ENCODE results near the gene ZNF652. TPM values are rescaled to one million over a fixed set of nuclear protein-coding genes. Genes with fewer than 3 reads are reported as not detected.

The ZNF652 gene
- total RNA-seq, 2 experiments from 2014 or later, result 43.6 to 47.7 TPM

DNA sequence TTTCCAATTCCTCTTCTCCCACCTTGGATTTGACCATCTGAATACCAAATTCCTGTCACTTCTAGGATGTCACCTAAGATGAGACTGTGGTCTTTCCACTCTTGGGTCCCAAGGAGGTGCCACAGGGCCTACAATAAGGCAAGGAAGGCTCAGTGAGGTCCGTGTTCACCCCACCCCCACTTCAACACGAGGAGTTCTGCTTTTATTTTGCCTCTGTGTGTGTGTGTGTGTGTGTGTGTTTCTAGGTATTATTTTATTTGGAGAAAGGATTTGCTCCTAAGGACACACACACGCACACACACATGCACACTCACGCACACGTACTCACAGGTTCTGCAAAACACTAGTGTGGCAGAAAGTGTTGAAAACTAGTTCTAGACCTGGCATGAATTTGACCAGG, 106.9 kb downstream of the ZNF652 start:
- Mint-ChIP-seq H3K27me3 (peaks cover 16% of the 10 kb centered on the region), H3K4me3 (no peak overlapping the region), H3K36me3 (no peaks in the 10 kb centered on the region), H3K9me3 (no peaks in the 10 kb centered on the region), H3K4me1 (peaks cover 2% of the 10 kb centered on the region), H3K27ac (no peak overlapping the region)
- ATAC-seq (ENCODE audit: low read depth) (no peak), DNase-seq (no peak)
- POLR2A ChIA-PET, result no interaction called here

DNA sequence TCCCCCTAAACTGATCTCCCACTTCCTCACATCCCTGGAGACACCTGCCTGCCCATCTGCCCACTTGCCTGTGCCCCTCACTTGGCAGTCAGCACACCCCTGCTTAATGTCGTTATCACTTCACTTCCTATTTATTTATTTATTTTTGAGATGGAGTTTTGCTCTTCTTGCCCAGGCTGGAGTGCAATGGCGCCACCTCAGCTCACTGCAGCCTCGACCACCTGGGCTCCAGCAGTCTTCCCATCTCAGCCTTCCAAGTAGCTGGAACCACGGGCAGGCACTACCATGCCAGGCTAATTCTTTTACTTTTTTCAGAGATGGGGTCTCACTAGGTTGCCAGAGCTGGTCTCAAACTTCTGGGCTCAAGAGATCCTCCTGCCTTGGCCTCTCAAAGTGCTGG, 108.0 kb downstream of the ZNF652 start:
- no peaks in the 10 kb centered on the region for H3K9me3 Mint-ChIP-seq
- H3K4me3 Mint-ChIP-seq, result no peak overlapping the region
- ATAC-seq (ENCODE audit: low read depth) (no peak), DNase-seq (no peak)
- H3K27ac Mint-ChIP-seq, result no peak overlapping the region
- POLR2A ChIA-PET, result no interaction called here
- H3K27me3 Mint-ChIP-seq, result peaks cover 16% of the 10 kb centered on the region
- no peaks in the 10 kb centered on the region for H3K4me1 Mint-ChIP-seq
- H3K36me3 Mint-ChIP-seq, result no peaks in the 10 kb centered on the region

DNA sequence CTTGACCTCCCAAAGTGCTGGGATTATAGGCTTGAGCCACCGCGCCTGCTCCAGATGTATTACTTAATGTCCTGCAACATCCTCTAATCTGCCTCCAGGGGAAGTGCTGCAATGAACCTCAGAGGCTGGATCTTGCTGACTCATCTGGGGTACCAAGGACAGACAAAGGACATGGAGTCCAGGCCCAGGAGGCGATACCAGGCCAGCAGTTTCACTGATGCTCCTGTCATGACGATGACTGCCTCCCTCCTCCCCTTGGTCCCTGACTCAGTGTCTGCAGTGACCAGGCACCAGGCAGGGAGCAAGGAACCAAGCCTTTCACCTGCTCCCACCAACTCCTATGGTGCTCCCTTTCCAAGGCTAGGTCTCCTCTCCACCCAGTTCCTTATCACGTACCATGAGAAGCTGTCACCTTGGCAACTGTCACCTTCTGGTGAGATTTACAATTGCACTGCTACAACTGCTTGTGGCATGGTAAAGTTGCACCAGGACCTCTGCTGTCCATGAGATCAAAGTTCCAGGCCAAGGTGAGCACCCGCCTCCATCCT, 109.8 kb downstream of the ZNF652 start:
- no peak overlapping the region for H3K27ac Mint-ChIP-seq
- peaks cover 14% of the 10 kb centered on the region for H3K27me3 Mint-ChIP-seq
- DNase-seq (no peak), ATAC-seq (ENCODE audit: low read depth) (no peak)
- no peak overlapping the region for H3K4me3 Mint-ChIP-seq
- POLR2A ChIA-PET, result no interaction called here
- H3K4me1 Mint-ChIP-seq, result no peaks in the 10 kb centered on the region
- no peaks in the 10 kb centered on the region for H3K9me3 Mint-ChIP-seq
- H3K36me3 Mint-ChIP-seq, result no peaks in the 10 kb centered on the region

DNA sequence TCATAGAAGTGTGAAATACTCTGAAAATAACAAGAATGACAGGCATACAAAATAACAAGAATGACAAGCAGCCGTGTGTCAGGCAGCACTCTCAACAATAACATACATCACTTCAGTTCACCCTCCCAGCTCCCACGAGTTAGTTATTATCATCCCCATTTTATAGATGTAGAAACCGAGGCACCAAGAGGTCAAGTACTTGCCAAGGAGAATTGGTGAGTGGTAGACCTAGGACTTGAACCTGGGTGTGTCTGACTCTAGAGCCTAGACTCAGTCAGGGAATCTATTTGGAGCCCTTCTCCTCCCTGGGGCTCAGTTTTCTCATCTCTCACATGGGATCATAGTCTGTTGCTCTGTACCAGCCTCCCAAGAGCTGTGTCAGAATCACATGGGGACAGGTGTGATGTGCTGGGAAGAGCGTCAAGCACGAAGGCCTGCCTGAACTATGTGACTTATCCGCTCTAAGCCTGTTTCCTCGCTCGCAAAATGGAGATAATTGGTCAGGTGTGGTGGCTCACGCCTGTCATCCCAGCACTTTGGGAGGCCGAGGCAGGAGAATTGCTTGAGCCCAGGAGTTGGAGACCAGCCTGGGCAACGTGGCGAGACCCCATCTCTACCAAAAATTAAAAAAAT, 112.0 kb downstream of the ZNF652 start:
- H3K4me1 Mint-ChIP-seq, result no peaks in the 10 kb centered on the region
- H3K4me3 Mint-ChIP-seq, result no peak overlapping the region
- POLR2A ChIA-PET, result no interaction called here
- H3K9me3 Mint-ChIP-seq, result no peaks in the 10 kb centered on the region
- ATAC-seq (ENCODE audit: low read depth) (no peak), DNase-seq (no peak)
- no peaks in the 10 kb centered on the region for H3K36me3 Mint-ChIP-seq
- H3K27me3 Mint-ChIP-seq, result peaks cover 11% of the 10 kb centered on the region
- H3K27ac Mint-ChIP-seq, result no peak overlapping the region

DNA sequence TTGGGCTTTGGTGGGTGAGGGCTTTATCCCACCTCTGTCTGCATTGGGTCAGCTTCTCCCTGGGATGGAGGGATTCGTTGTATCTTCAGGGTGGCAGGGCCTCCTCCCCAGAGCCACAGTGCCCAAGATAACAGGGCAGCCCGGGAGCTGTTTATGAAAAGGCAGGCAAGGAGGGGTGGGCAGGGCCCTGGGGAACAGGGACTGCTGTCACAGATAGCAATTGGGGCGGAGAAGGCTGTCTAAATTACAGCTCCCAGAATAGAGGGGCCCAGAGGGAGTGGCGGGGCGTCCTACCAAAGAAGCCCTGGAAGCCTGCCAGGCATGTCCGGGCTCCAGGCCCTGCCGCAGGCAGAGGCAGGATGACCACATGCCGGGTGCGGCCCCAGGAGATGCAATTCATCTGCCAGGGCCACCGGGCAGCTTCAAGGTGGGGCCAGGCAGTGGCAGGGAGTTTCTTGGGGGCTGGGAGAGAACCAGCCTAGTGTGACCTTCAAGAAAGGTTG, 112.7 kb downstream of the ZNF652 start:
- H3K27me3 Mint-ChIP-seq, result peaks cover 12% of the 10 kb centered on the region
- ATAC-seq (ENCODE audit: low read depth) (no peak), DNase-seq (no peak)
- POLR2A ChIA-PET, result no interaction called here
- H3K36me3 Mint-ChIP-seq, result no peaks in the 10 kb centered on the region
- H3K9me3 Mint-ChIP-seq, result no peaks in the 10 kb centered on the region
- no peaks in the 10 kb centered on the region for H3K4me1 Mint-ChIP-seq
- no peak overlapping the region for H3K4me3 Mint-ChIP-seq
- H3K27ac Mint-ChIP-seq, result no peak overlapping the region

DNA sequence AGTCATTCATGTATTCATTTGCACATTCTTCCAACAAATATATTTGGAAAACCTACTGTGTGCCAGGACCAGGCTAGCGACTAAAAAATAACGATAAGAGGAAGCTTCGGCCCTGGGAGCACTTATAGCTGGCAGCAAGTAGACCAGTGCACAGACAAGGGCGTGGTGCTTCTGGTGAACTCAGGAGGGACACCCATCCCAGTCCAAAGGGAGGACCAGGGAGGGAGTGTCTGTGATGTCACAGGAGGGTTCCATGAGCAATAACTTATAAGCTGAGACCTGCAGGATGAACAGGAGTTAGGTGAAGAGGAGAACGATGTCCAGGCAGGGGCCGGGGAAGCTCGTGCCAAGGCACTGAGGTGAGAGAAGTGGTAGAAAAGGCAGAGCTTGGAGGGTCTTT, 114.1 kb downstream of the ZNF652 start:
- POLR2A ChIA-PET, result no interaction called here
- H3K27ac Mint-ChIP-seq, result no peak overlapping the region
- ATAC-seq (ENCODE audit: low read depth), result no peak
- peaks cover 13% of the 10 kb centered on the region for H3K27me3 Mint-ChIP-seq
- H3K9me3 Mint-ChIP-seq, result no peaks in the 10 kb centered on the region
- no peaks in the 10 kb centered on the region for H3K4me1 Mint-ChIP-seq
- DNase-seq, result no peak
- H3K4me3 Mint-ChIP-seq, result no peak overlapping the region
- H3K36me3 Mint-ChIP-seq, result no peaks in the 10 kb centered on the region

DNA sequence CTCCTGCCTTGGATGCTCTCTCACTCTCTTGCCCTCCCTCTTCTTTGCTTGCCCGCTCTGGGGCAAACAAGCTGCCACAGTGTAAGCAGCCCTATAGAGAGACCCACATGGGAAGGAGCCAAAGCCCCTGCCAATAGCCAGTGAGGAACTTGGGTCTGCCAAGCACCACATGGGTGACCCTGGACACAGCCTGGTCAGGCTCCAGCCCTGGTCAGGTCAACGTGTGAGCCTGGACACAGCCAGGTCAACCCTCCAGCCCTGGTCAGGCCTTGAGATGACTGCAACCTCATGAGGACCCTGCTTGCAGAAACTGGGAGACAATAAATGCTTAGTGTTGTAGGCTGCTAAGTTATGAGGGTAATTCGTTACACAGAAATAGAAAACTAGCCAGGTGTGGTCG, 117.2 kb downstream of the ZNF652 start:
- no peak for ATAC-seq (ENCODE audit: low read depth)
- no peaks in the 10 kb centered on the region for H3K9me3 Mint-ChIP-seq
- H3K4me3 Mint-ChIP-seq, result no peak overlapping the region
- H3K36me3 Mint-ChIP-seq, result no peaks in the 10 kb centered on the region
- no peak overlapping the region for H3K27ac Mint-ChIP-seq
- no peaks in the 10 kb centered on the region for H3K4me1 Mint-ChIP-seq
- POLR2A ChIA-PET, result no interaction called here
- H3K27me3 Mint-ChIP-seq, result peaks cover 9% of the 10 kb centered on the region
- DNase-seq, result no peak

Small RNAs within 50 kb of the gene (microRNA-seq; reads per million reads assigned to microRNA genes)
- gene MIR6129, result not detected

Other genes starting within 250 kb of the ZNF652 start
- gene B4GALNT2, start 229.5 kb downstream of the ZNF652 start, total RNA-seq, result not detected
- gene GNGT2, start 151.7 kb downstream of the ZNF652 start, total RNA-seq, result 10 to 100 TPM; 27.9 to 34.2 TPM
- gene ABI3, start 151.5 kb downstream of the ZNF652 start, total RNA-seq, result 10 to 100 TPM; 86.4 to 86.7 TPM
- not detected for gene PHOSPHO1, start 131.5 kb downstream of the ZNF652 start, total RNA-seq
- 100 to 1,000 TPM; 104 to 110 TPM for gene PHB1, start 52.6 kb upstream of the ZNF652 start, total RNA-seq
- gene NGFR, start 133.0 kb upstream of the ZNF652 start, total RNA-seq, result under 1 TPM in 1 of 2 experiments, not detected in 1; 0.50 TPM
- under 1 TPM in 1 of 2 experiments, not detected in 1; 0.14 TPM for gene NXPH3, start 213.6 kb upstream of the ZNF652 start, total RNA-seq